Esophagus mucosa (tissue), 1 donor: ENCODE results near the gene LCN2. TPM values are rescaled to one million over a fixed set of nuclear protein-coding genes. Genes with fewer than 3 reads are reported as not detected.

Experiments
- ATAC-seq: fragments of 200-7000 bp; cut with Tn5 transposase; one replicate; pipeline ENCODE4 v1.9.1; 2020
- total RNA-seq: library from RNA; stranded (reverse); gene quantifications from one replicate; pipeline ENCODE4 v1.2.4, GENCODE V29; 2023
- donor health status: DM: yes; HTN: yes; CAD: no.

The LCN2 gene
- total RNA-seq, 1 donor from 2014 or later: 525 TPM

- ATAC-seq: no peak
Measured at GRCh38 chr9:128201441-128202369, 52.5 kb downstream of the LCN2 start.

DNA sequence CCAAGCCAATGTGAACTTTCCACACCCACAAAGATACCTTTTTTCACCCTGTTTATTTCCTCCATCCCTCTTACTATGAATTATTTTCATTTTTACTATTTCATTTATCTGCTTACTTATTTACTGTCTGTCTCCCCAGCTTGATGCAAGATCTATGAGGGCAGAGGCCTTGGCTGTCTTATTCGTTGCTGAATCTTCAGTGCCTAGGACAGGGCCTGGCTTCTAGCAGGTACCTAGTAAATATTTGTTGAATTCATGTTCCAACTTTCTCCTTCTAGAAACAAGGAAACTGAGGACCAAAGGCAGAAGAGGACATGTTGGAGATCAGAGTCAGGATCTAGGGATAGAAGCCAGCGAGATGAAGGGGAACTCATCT, 53.4 kb downstream of the LCN2 start:
- ATAC-seq: no peak

Other genes starting within 250 kb of the LCN2 start
- gene ST6GALNAC6, start 249.8 kb upstream of the LCN2 start, total RNA-seq: 13.0 TPM
- 11.4 TPM for gene ST6GALNAC4, start 232.4 kb upstream of the LCN2 start, total RNA-seq
- 4.3 TPM for gene PIP5KL1, start 218.7 kb upstream of the LCN2 start, total RNA-seq
- 25.7 TPM for gene DPM2, start 211.6 kb upstream of the LCN2 start, total RNA-seq
- gene EEIG1, start 168.5 kb upstream of the LCN2 start, total RNA-seq: 108 TPM
- gene NAIF1, start 82.1 kb upstream of the LCN2 start, total RNA-seq: 7.1 TPM
- 15.2 TPM for gene SLC25A25, start 81.2 kb upstream of the LCN2 start, total RNA-seq
- 52.0 TPM for gene PTGES2, start 21.7 kb upstream of the LCN2 start, total RNA-seq
- gene BBLN, start 10.8 kb downstream of the LCN2 start, total RNA-seq: 56.1 TPM
- 85.2 TPM for gene CIZ1, start 42.1 kb downstream of the LCN2 start, total RNA-seq
- 2.2 TPM for gene DNM1, start 53.9 kb downstream of the LCN2 start, total RNA-seq
- 68.3 TPM for gene GOLGA2, start 126.6 kb downstream of the LCN2 start, total RNA-seq
- gene SWI5, start 126.8 kb downstream of the LCN2 start, total RNA-seq: 24.8 TPM
- gene TRUB2, start 173.0 kb downstream of the LCN2 start, total RNA-seq: 40.3 TPM
- gene COQ4, start 173.4 kb downstream of the LCN2 start, total RNA-seq: 61.7 TPM
- 58.8 TPM for gene SLC27A4, start 191.1 kb downstream of the LCN2 start, total RNA-seq
- 38.5 TPM for gene URM1, start 221.9 kb downstream of the LCN2 start, total RNA-seq